ENCODE data around the gene PREX1.

The PREX1 gene

GRCh38 chr20:48747840-48748414, 79.9 kb downstream of the PREX1 start:
- no peak for DNase-seq

- no peak for DNase-seq
Observed at GRCh38 chr20:48745330-48745729, 82.5 kb downstream of the PREX1 start.

GRCh38 chr20:48744515-48744914, 83.3 kb downstream of the PREX1 start:
- DNase-seq: no peak

- no peak for DNase-seq
Observed at GRCh38 chr20:48743807-48744206, 84.0 kb downstream of the PREX1 start.

GRCh38 chr20:48742912-48743680, 84.7 kb downstream of the PREX1 start:
- no peak for DNase-seq

GRCh38 chr20:48742233-48742632, 85.6 kb downstream of the PREX1 start:
- no peak for DNase-seq

GRCh38 chr20:48741669-48742068, 86.1 kb downstream of the PREX1 start:
- DNase-seq: no peak

- no peak for DNase-seq
Observed at GRCh38 chr20:48740712-48741111, 87.1 kb downstream of the PREX1 start.

- DNase-seq: no peak
Observed at GRCh38 chr20:48740292-48740649, 87.5 kb downstream of the PREX1 start.

GRCh38 chr20:48739395-48740291, 88.2 kb downstream of the PREX1 start:
- DNase-seq: no peak

GRCh38 chr20:48738399-48739304, 89.1 kb downstream of the PREX1 start:
- DNase-seq: no peak

GRCh38 chr20:48738094-48738398, 89.8 kb downstream of the PREX1 start:
- no peak for DNase-seq

- DNase-seq: no peak
Observed at GRCh38 chr20:48737434-48738093, 90.2 kb downstream of the PREX1 start.

GRCh38 chr20:48736636-48737035, 91.2 kb downstream of the PREX1 start:
- DNase-seq: no peak

GRCh38 chr20:48736231-48736630, 91.6 kb downstream of the PREX1 start:
- DNase-seq: no peak

- DNase-seq: no peak
Observed at GRCh38 chr20:48735112-48735511, 92.7 kb downstream of the PREX1 start.

GRCh38 chr20:48734104-48734749, 93.6 kb downstream of the PREX1 start:
- no peak for DNase-seq

- no peak for DNase-seq
Observed at GRCh38 chr20:48733296-48733790, 94.5 kb downstream of the PREX1 start.

- no peak for DNase-seq
Observed at GRCh38 chr20:48732081-48732829, 95.5 kb downstream of the PREX1 start.

- no peak for DNase-seq
Observed at GRCh38 chr20:48731536-48731935, 96.3 kb downstream of the PREX1 start.

GRCh38 chr20:48730977-48731376, 96.8 kb downstream of the PREX1 start:
- no peak for DNase-seq

Data from activated CD4-positive, alpha-beta T cell treated with anti-CD3 and anti-CD28 coated beads, Interleukin-2, amount 50 U/mL, for 1 hour (primary cell).